Endodermal cell (in vitro differentiated cells): ENCODE data around the gene EBNA1BP2. TPM values are rescaled to one million over a fixed set of nuclear protein-coding genes. Genes with fewer than 3 reads are reported as not detected.
A peak's percentile ranks its signal among the peaks of the same experiment; 100 is the strongest.

Source experiments
- DNase-seq: peaks from one replicate; pipeline ENCODE4 v3.0.0-alpha.2; 2017
- H3K27ac ChIP-seq: 2 replicates; pipeline ENCODE4 v1.5.1; 2013; ENCODE audit warnings: mild to moderate bottlenecking, low read depth, low read length, moderate library complexity
- H3K27me3 ChIP-seq: 2 replicates; pipeline ENCODE4 v1.6.1; 2013; ENCODE audit warnings: mild to moderate bottlenecking, low read length, moderate library complexity; ENCODE audit not compliant: insufficient read depth, control insufficient read depth, poor library complexity, severe bottlenecking
- H3K36me3 ChIP-seq: 2 replicates; pipeline ENCODE4 v1.7.0; 2013; ENCODE audit warnings: mild to moderate bottlenecking, low read length, moderate library complexity; ENCODE audit not compliant: control insufficient read depth, insufficient read depth
- H3K4me1 ChIP-seq: one replicate; pipeline ENCODE4 v1.7.0; 2013; ENCODE audit warnings: low read length; ENCODE audit not compliant: control insufficient read depth, insufficient read depth
- H3K4me3 ChIP-seq: 2 replicates; pipeline ENCODE4 v1.5.1; 2013; ENCODE audit warnings: mild to moderate bottlenecking, low read length, moderate library complexity
- H3K9ac ChIP-seq: 2 replicates; pipeline ENCODE4 v1.6.1; 2013; ENCODE audit warnings: mild to moderate bottlenecking, low read length, moderate library complexity; ENCODE audit not compliant: poor library complexity, severe bottlenecking; ENCODE audit errors: extremely low read depth
- H3K9me3 ChIP-seq: 2 replicates; pipeline ENCODE4 v1.6.1; 2013; ENCODE audit warnings: mild to moderate bottlenecking, low read length, moderate library complexity; ENCODE audit not compliant: control insufficient read depth
- H3K27ac Mint-ChIP-seq: 2 replicates; pipeline ENCODE4 v1.8.0; 2020; ENCODE audit warnings: mixed read lengths
- H3K27me3 Mint-ChIP-seq: 2 replicates; pipeline ENCODE4 v1.8.0; 2021; ENCODE audit warnings: mild to moderate bottlenecking, mixed read lengths; ENCODE audit not compliant: insufficient read depth
- H3K36me3 Mint-ChIP-seq: 2 replicates; pipeline ENCODE4 v1.8.0; 2020; ENCODE audit warnings: low read depth, mixed read lengths
- H3K4me1 Mint-ChIP-seq: 2 replicates; pipeline ENCODE4 v1.8.0; 2020; ENCODE audit warnings: mixed read lengths
- H3K4me3 Mint-ChIP-seq: 2 replicates; pipeline ENCODE4 v1.8.0; 2020; ENCODE audit warnings: mild to moderate bottlenecking, moderate library complexity, mixed read lengths
- H3K9me3 Mint-ChIP-seq: 2 replicates; pipeline ENCODE4 v1.8.0; 2020; ENCODE audit warnings: mild to moderate bottlenecking, mixed read lengths
- CTCF ChIP-seq: fragments of 200-600 bp; sonication (generic); conservative IDR thresholded peaks from 2 replicates; pipeline ENCODE4 v1.5.0; 2021; ENCODE audit warnings: antibody characterized with exemption, mild to moderate bottlenecking
- WGBS, 2 experiments: methylation state at CpG; one replicate each; pipeline versions ENCODE4 v1.1.5 to v1.1.7; 2013; ENCODE audit warnings: missing lambda C conversion rate in 2 of 2, mixed read lengths in 1 of 2; ENCODE audit not compliant: insufficient coverage in 1 of 2, insufficient read length in 1 of 2; 5-methylcytosine and 5-hydroxymethylcytosine counted together
- total RNA-seq, 2 donors: library from RNA; stranded (reverse); fragmentation: NEBNext Ultra II Directional in 1 of 2; extraction: Animal tissue kit (Norgen Biotek cat#: 25700) in 1 of 2; gene quantifications; 2 replicates in 1 of 2; 3 replicates in 1 of 2; pipeline ENCODE4 v1.2.1, GENCODE V29; 2021

The EBNA1BP2 gene
- total RNA-seq, 2 donors from 2014 or later = 50.2 to 51.7 TPM

GRCh38 chr1:43197343-43198127 is 25.4 kb upstream of the EBNA1BP2 start:
- no peaks in the 10 kb centered on the region for H3K36me3 Mint-ChIP-seq
- WGBS, 2 experiments = 78 to 94% methylated on average over 1 to 6 of the region's 7 CpGs

GRCh38 chr1:43194509-43194908 is 22.4 kb upstream of the EBNA1BP2 start:
- no peak overlapping the region for H3K27ac Mint-ChIP-seq
- Histone ChIP-seq H3K4me1 (no peaks in the 10 kb centered on the region), H3K9ac (no peak overlapping the region), H3K27me3 (no peaks in the 10 kb centered on the region), H3K4me3 (no peak overlapping the region), H3K36me3 (no peaks in the 10 kb centered on the region), H3K9me3 (peaks cover 11% of the 10 kb centered on the region), H3K27ac (no peak overlapping the region)
- no peak for DNase-seq
- peaks cover 1% of the 10 kb centered on the region for H3K27me3 Mint-ChIP-seq
- no peak overlapping the region for H3K4me3 Mint-ChIP-seq
- no peaks in the 10 kb centered on the region for H3K4me1 Mint-ChIP-seq
- H3K9me3 Mint-ChIP-seq = peaks cover 7% of the 10 kb centered on the region
- no peak for TF ChIP-seq CTCF
- no peaks in the 10 kb centered on the region for H3K36me3 Mint-ChIP-seq

More at GRCh38 chr1:43197343-43198127, 25.4 kb upstream of the EBNA1BP2 start:
- H3K27me3 ChIP-seq = no peaks in the 10 kb centered on the region
- Mint-ChIP-seq H3K9me3 (no peaks in the 10 kb centered on the region), H3K27me3 (no peaks in the 10 kb centered on the region), H3K4me1 (no peaks in the 10 kb centered on the region), H3K27ac (no peak overlapping the region), H3K4me3 (no peak overlapping the region)
- no peaks in the 10 kb centered on the region for H3K36me3 ChIP-seq
- H3K9me3 ChIP-seq = peaks cover 11% of the 10 kb centered on the region
- no peak overlapping the region for H3K4me3 ChIP-seq
- TF ChIP-seq CTCF = peak; percentile 47
- no peak for DNase-seq
- H3K4me1 ChIP-seq = no peaks in the 10 kb centered on the region
- H3K27ac ChIP-seq = no peak overlapping the region
- no peak overlapping the region for H3K9ac ChIP-seq

- no peak for DNase-seq
- no peak overlapping the region for H3K4me3 Mint-ChIP-seq
Measured at GRCh38 chr1:43188106-43188505, 16.0 kb upstream of the EBNA1BP2 start.

More at GRCh38 chr1:43188106-43188505, 16.0 kb upstream of the EBNA1BP2 start:
- no peak for TF ChIP-seq CTCF
- 92% methylated on average over 1 of the region's 1 CpG; no CpG with 5 or more reads in 1 of the 2 experiments for WGBS, 2 experiments
- H3K9me3 ChIP-seq = no peaks in the 10 kb centered on the region
- no peak overlapping the region for H3K4me3 ChIP-seq
- no peaks in the 10 kb centered on the region for H3K4me1 ChIP-seq
- no peak overlapping the region for H3K27ac ChIP-seq
- no peaks in the 10 kb centered on the region for H3K36me3 ChIP-seq
- H3K27ac Mint-ChIP-seq = no peak overlapping the region
- H3K4me1 Mint-ChIP-seq = no peaks in the 10 kb centered on the region
- peaks cover 1% of the 10 kb centered on the region for H3K27me3 Mint-ChIP-seq
- H3K36me3 Mint-ChIP-seq = no peaks in the 10 kb centered on the region
- H3K9ac ChIP-seq = no peak overlapping the region
- peaks cover 7% of the 10 kb centered on the region for H3K9me3 Mint-ChIP-seq
- no peaks in the 10 kb centered on the region for H3K27me3 ChIP-seq
